Neural cell (in vitro differentiated cells): ENCODE measurements around the gene SQSTM1.

Experiments
- EZH2 ChIP-seq: fragments of 200-600, 300-800 bp; shearing (Covaris generic), sonication (generic); IDR thresholded peaks from 2 replicates; pipeline ENCODE4 v1.6.1; 2014; ENCODE audit warnings: antibody characterized with exemption, low read length, borderline replicate concordance, mild to moderate bottlenecking; ENCODE audit not compliant: insufficient read depth, poor library complexity, severe bottlenecking
- MXI1 ChIP-seq: fragments of 450-650 bp; conservative IDR thresholded peaks from 2 replicates; pipeline ENCODE4 v1.6.1; 2014; ENCODE audit warnings: antibody characterized with exemption, mild to moderate bottlenecking; ENCODE audit not compliant: poor library complexity, severe bottlenecking
- TF ChIP-seq, protein P1 (sequence below): IDR thresholded peaks from 2 replicates; pipeline ENCODE4 v1.6.1; 2012; ENCODE audit warnings: borderline replicate concordance
- TF ChIP-seq, protein P2 (sequence below): fragments of 450-650 bp; IDR thresholded peaks from 2 replicates; pipeline ENCODE4 v1.5.1; 2014; ENCODE audit warnings: antibody characterized with exemption, mild to moderate bottlenecking, moderate library complexity; ENCODE audit not compliant: poor library complexity, severe bottlenecking

DNA sequence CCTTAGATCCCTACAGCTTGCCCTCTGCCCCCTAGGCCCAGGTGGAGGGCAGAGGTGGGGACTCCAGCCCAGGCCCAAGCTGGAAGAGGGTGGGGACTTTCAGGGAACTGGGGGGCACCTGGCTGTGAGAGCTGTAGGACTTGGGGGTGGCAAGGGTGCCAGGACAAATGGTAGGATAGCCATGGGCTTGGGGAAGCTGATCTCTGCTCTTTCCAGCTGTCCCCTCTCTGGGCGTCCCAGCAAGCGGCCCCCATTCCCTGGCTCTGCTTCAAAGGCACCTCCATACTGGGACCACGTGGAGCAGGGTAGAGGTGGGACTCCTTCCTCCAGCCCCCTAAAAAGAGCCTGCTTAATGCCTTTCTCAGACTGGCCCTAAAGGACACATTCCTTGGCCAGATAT is 26.5 kb upstream of the SQSTM1 start:
- TF ChIP-seq EZH2 (no peak), MXI1 (no peak)
- TF ChIP-seq, protein P1, sequence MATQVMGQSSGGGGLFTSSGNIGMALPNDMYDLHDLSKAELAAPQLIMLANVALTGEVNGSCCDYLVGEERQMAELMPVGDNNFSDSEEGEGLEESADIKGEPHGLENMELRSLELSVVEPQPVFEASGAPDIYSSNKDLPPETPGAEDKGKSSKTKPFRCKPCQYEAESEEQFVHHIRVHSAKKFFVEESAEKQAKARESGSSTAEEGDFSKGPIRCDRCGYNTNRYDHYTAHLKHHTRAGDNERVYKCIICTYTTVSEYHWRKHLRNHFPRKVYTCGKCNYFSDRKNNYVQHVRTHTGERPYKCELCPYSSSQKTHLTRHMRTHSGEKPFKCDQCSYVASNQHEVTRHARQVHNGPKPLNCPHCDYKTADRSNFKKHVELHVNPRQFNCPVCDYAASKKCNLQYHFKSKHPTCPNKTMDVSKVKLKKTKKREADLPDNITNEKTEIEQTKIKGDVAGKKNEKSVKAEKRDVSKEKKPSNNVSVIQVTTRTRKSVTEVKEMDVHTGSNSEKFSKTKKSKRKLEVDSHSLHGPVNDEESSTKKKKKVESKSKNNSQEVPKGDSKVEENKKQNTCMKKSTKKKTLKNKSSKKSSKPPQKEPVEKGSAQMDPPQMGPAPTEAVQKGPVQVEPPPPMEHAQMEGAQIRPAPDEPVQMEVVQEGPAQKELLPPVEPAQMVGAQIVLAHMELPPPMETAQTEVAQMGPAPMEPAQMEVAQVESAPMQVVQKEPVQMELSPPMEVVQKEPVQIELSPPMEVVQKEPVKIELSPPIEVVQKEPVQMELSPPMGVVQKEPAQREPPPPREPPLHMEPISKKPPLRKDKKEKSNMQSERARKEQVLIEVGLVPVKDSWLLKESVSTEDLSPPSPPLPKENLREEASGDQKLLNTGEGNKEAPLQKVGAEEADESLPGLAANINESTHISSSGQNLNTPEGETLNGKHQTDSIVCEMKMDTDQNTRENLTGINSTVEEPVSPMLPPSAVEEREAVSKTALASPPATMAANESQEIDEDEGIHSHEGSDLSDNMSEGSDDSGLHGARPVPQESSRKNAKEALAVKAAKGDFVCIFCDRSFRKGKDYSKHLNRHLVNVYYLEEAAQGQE = no peak
- TF ChIP-seq, protein P2, sequence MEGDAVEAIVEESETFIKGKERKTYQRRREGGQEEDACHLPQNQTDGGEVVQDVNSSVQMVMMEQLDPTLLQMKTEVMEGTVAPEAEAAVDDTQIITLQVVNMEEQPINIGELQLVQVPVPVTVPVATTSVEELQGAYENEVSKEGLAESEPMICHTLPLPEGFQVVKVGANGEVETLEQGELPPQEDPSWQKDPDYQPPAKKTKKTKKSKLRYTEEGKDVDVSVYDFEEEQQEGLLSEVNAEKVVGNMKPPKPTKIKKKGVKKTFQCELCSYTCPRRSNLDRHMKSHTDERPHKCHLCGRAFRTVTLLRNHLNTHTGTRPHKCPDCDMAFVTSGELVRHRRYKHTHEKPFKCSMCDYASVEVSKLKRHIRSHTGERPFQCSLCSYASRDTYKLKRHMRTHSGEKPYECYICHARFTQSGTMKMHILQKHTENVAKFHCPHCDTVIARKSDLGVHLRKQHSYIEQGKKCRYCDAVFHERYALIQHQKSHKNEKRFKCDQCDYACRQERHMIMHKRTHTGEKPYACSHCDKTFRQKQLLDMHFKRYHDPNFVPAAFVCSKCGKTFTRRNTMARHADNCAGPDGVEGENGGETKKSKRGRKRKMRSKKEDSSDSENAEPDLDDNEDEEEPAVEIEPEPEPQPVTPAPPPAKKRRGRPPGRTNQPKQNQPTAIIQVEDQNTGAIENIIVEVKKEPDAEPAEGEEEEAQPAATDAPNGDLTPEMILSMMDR = no peak
